Dendritic cell treated with granulocyte-macrophage colony-stimulating factor and Interleukin-4, amounts not matched to agents 40 ng/mL and 50 ng/mL, for 4 days (primary cell): Measurements from ENCODE around the gene METRNL.
A peak's percentile ranks its signal among the peaks of the same experiment; 100 is the strongest.

ENCODE experiments used
- H3K27ac Mint-ChIP-seq: one replicate; pipeline ENCODE4 v1.8.0; 2022; ENCODE audit warnings: mild to moderate bottlenecking, mixed read lengths
- H3K27me3 Mint-ChIP-seq: one replicate; pipeline ENCODE4 v1.8.0; 2022; ENCODE audit warnings: mild to moderate bottlenecking, mixed read lengths
- H3K36me3 Mint-ChIP-seq: one replicate; pipeline ENCODE4 v1.8.0; 2022; ENCODE audit warnings: low read depth, mixed read lengths
- H3K4me1 Mint-ChIP-seq: one replicate; pipeline ENCODE4 v1.8.0; 2022; ENCODE audit warnings: low read depth, mixed read lengths
- H3K4me3 Mint-ChIP-seq: one replicate; pipeline ENCODE4 v1.8.0; 2022; ENCODE audit warnings: mild to moderate bottlenecking, moderate library complexity, mixed read lengths
- H3K9me3 Mint-ChIP-seq: one replicate; pipeline ENCODE4 v1.8.0; 2022; ENCODE audit warnings: mixed read lengths
- intact Hi-C: fragments of 100-400 bp; cut with micrococcal nuclease; formaldehyde crosslinking; loops from one replicate; pipeline ENCODE4 v1.15.0; 2022

METRNL gene

DNA sequence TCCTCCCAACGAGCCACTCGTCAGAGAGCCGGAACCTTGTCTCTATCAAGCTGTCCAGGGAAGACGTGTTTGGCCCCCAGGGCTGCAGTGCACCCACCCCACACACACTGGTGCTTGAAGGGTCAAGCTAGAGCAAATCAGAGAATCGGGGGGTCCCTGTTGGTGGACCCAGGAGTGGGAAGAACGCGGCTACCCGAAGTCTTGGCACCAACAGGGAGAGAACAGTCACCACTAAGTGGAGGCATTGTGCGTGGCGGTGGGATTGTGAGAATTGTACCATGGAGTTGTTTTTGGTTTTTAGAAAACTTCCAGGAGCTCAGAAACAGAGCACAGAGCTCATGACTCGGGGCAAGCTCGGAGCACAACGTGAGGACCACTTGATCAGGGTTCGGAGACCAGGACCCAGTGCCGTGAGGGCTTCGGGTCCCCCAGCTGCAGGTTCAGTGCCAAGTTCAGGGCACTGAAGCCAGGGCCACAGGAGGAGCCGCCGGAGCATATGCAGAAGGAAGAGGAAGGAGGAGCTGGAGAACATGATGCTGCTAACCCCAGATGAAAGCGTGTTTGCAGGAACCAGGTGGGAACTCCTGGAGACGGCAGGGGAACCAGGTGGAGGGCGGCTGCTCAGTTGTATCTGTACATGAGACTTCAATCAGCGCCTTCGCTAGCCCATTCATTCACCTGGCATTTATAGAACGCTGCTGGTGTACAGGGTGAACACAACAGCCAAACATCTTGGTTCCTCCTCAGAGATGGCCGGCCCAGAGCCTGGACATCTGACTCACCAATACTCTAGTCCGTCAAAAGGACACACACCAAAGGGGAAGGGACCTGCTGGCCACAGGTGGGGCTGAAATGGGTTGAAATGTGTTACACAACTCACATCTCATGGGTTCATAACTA lies 42.8 kb downstream of the METRNL start:
- peak overlapping the region; percentile 24 for H3K4me3 Mint-ChIP-seq
- H3K36me3 Mint-ChIP-seq: no peaks in the 10 kb centered on the region
- intact Hi-C loops: no loop called here
- peak overlapping the region; percentile 65 for H3K27ac Mint-ChIP-seq
- peaks cover 90% of the 10 kb centered on the region for H3K4me1 Mint-ChIP-seq
- H3K27me3 Mint-ChIP-seq: peaks cover 28% of the 10 kb centered on the region
- H3K9me3 Mint-ChIP-seq: no peaks in the 10 kb centered on the region

DNA sequence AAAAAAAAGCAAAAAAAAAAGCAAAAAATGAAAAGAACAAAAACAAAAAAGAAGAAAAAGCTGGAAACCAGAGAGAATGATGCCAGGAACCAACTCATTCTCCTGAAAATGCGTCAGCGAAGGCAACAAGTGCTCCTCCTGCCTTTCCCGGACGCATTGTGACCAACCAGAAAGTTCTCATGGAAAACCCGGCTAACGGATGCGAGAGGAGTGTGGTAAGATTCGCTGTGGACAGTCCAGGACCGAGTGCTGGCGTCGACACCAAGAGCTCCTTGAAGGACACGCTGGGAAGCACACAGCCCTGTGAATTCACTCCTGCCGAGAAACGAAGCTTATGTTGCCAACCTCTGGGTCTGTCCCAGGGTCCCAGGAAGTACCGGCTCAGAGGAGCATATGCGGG lies 43.4 kb downstream of the METRNL start:
- intact Hi-C loops: no loop called here
- peaks cover 93% of the 10 kb centered on the region for H3K4me1 Mint-ChIP-seq
- H3K27me3 Mint-ChIP-seq: peaks cover 29% of the 10 kb centered on the region
- H3K27ac Mint-ChIP-seq: peak overlapping the region; percentile 65
- no peaks in the 10 kb centered on the region for H3K9me3 Mint-ChIP-seq
- H3K36me3 Mint-ChIP-seq: no peaks in the 10 kb centered on the region
- peak overlapping the region; percentile 24 for H3K4me3 Mint-ChIP-seq

DNA sequence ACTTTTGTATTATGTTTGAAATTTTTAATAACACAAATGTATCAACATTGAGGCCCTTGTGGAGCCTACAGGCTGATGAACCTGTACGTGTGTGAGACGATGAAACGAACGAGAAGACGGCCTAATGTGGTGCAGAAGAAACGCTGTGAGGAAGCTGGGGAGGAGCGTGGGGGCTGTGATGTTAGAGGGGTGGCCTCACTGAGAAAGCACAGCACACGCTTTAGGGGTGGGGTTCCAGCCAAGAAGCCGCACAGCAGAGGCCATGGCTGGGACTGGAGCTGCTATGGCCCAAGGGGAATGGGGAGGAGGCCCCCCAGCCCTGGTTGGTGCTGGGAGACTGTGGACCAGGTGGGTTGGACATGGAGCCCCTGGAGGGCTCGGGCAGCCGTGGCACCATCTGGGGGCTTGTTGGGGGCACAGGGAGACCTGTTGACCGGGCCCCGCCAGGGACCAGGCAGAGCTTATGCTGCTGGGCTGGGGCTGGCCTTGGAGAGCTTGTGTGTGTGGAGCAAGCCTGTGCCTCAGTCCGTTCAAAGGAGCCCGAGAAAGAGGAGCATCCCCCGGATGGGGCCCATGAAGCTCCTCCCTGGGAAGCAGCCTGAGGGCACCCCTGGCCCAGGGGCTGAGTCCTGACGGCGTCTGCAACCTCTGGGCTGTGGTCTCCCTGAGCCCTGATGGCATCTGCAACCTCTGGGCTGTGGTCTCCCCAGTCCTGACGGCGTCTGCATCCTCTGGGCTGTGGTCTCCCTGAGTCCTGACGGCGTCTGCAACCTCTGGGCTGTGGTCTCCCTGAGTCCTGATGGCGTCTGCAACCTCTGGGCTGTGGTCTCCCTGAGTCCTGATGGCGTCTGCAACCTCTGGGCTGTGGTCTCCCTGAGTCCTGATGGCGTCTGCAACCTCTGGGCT lies 44.7 kb downstream of the METRNL start:
- intact Hi-C loops: no loop called here
- peaks cover 93% of the 10 kb centered on the region for H3K4me1 Mint-ChIP-seq
- H3K9me3 Mint-ChIP-seq: no peaks in the 10 kb centered on the region
- no peaks in the 10 kb centered on the region for H3K36me3 Mint-ChIP-seq
- peak overlapping the region; percentile 90 for H3K27ac Mint-ChIP-seq
- peak overlapping the region; percentile 61 for H3K4me3 Mint-ChIP-seq
- H3K27me3 Mint-ChIP-seq: peaks cover 31% of the 10 kb centered on the region

DNA sequence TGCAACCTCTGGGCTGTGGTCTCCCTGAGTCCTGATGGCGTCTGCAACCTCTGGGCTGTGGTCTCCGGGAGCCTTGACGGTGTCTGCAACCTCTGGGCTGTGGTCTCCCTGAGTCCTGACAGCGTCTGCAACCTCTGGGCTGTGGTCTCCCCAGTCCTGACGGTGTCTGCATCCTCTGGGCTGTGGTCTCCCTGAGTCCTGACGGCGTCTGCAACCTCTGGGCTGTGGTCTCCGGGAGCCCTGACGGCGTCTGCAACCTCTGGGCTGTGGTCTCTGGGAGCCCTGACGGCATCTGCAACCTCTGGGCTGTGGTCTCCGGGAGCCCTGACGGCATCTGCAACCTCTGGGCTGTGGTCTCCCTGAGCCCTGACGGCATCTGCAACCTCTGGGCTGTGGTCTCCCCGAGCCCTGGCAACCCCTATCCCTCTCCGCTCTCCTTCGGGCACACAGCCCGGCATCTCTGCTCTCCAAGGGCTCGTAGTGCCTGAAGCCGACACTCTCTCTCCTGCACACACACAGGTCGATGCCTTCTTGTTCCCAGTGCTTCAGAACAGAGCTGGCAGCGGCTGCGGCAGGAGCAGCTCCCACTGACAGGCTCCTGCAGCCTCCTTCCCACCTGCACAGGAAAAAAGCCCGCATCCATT lies 45.6 kb downstream of the METRNL start:
- no peaks in the 10 kb centered on the region for H3K36me3 Mint-ChIP-seq
- peak overlapping the region; percentile 90 for H3K27ac Mint-ChIP-seq
- peak overlapping the region; percentile 61 for H3K4me3 Mint-ChIP-seq
- H3K9me3 Mint-ChIP-seq: no peaks in the 10 kb centered on the region
- peaks cover 28% of the 10 kb centered on the region for H3K27me3 Mint-ChIP-seq
- H3K4me1 Mint-ChIP-seq: peaks cover 92% of the 10 kb centered on the region
- intact Hi-C loops: loop anchor here (1.0 kb wide), 1 partner anchor 30 kb away; no protein-coding TSS in a partner anchor

DNA sequence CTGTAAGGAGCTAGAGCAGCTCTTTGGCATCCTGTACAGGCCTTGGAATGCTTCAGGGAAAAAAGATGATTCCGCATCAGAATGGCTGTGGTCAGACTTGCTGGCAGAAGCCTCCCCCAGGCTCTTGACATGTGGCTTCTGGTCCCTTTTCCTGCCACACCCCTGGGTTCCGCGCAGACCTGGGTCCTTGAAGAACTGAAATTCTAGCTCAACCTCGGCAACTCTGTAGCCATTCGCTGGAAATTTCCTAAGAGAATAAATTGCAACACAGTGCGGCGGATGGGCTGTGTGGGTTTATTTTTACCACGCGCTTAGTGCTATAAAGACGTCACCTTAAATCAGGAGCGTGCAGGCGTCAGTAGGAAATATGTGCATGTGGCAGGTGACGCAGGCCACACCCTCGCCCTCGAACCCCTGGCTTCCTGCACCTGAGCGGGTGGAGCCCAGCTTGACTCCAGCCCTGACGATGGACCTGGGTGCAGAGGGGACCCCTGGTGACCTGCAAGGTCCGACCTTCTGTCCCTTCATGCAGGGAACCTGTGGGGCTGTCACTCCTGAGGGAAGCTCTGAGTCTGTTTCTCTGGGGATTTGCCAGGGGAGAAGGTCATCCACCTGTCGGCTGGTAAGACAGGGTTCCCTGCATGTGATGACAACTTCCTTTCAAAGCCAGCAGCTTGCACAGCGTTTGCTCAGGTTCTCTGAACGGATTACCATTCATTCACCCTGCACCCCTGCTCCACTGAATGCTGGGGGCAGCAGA lies 46.3 kb downstream of the METRNL start:
- peaks cover 24% of the 10 kb centered on the region for H3K27me3 Mint-ChIP-seq
- H3K4me3 Mint-ChIP-seq: peak overlapping the region; percentile 61

DNA sequence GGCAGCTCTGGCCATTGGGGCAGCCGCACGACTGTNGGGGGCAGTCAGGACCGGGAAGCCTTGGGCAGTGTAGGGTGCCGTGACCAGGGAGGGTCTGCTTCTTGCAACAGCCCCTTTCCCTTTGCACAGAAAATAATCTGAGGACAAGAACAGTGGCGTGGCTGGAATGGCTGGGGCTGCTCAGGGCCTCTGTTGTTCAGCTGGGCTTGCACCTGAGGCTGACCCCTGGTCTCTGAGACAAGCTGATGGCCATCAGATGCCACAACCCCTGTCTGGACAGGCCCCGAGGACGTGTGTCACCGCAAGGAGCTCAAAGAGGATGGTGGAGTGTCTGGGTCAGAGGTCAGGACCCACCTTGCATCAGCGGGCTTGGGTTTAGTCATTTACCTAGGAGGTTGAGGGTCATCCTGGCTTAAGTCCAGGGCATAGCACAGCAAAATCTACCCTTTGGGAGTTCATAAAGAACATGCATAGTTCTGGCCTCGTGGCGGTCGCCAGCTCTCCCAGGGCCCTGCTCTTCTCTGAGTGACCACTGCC lies 46.9 kb downstream of the METRNL start:
- peaks cover 85% of the 10 kb centered on the region for H3K4me1 Mint-ChIP-seq
- peaks cover 26% of the 10 kb centered on the region for H3K27me3 Mint-ChIP-seq
- peak overlapping the region; percentile 90 for H3K27ac Mint-ChIP-seq
- H3K36me3 Mint-ChIP-seq: no peaks in the 10 kb centered on the region
- no peaks in the 10 kb centered on the region for H3K9me3 Mint-ChIP-seq
- intact Hi-C loops: no loop called here
- H3K4me3 Mint-ChIP-seq: no peak overlapping the region

More for the DNA sequence above, 46.3 kb downstream of the METRNL start:
- Mint-ChIP-seq H3K9me3 (no peaks in the 10 kb centered on the region), H3K27ac (peak overlapping the region; percentile 90), H3K4me1 (peaks cover 85% of the 10 kb centered on the region), H3K36me3 (no peaks in the 10 kb centered on the region)
- intact Hi-C loops: loop anchor here (1.0 kb wide), 1 partner anchor 30 kb away; no protein-coding TSS in a partner anchor

DNA sequence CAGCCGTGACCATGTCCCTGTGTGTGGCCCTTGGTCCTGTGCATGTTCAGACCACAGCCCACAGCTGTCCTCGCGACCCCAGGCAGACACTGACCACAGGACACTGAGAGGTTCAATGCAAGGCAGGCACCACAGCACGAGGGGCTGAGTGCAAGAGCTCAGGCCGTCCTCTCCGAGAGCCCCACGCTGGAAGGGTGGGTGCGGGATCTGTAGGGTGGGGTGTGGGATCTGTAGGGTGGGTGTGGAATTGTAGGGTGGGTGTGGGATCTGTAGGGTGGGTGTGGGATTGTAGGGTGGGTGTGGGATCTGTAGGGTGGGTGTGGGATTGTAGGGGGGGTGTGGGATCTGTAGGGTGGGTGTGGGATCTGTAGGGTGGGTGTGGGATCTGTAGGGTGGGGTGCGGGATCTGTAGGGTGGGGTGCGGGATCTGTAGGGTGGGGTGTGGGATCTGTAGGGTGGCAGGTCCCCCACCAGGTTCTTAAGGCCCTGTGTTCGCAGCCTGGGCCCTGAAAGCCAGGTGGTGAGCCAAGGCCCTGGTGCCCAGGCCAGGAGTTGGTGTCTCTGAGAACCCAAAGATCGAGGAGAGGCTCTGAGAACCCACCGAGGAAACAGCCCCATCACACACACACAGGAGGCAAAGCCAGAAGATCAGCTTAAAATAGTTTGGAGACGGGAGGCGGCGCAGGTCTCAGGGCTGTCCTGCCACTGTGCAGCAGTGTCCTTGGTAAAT lies 48.2 kb downstream of the METRNL start:
- H3K36me3 Mint-ChIP-seq: no peaks in the 10 kb centered on the region
- H3K27ac Mint-ChIP-seq: peak overlapping the region; percentile 90
- H3K4me1 Mint-ChIP-seq: peaks cover 85% of the 10 kb centered on the region
- intact Hi-C loops: no loop called here
- no peak overlapping the region for H3K4me3 Mint-ChIP-seq
- H3K27me3 Mint-ChIP-seq: peaks cover 28% of the 10 kb centered on the region
- no peaks in the 10 kb centered on the region for H3K9me3 Mint-ChIP-seq

DNA sequence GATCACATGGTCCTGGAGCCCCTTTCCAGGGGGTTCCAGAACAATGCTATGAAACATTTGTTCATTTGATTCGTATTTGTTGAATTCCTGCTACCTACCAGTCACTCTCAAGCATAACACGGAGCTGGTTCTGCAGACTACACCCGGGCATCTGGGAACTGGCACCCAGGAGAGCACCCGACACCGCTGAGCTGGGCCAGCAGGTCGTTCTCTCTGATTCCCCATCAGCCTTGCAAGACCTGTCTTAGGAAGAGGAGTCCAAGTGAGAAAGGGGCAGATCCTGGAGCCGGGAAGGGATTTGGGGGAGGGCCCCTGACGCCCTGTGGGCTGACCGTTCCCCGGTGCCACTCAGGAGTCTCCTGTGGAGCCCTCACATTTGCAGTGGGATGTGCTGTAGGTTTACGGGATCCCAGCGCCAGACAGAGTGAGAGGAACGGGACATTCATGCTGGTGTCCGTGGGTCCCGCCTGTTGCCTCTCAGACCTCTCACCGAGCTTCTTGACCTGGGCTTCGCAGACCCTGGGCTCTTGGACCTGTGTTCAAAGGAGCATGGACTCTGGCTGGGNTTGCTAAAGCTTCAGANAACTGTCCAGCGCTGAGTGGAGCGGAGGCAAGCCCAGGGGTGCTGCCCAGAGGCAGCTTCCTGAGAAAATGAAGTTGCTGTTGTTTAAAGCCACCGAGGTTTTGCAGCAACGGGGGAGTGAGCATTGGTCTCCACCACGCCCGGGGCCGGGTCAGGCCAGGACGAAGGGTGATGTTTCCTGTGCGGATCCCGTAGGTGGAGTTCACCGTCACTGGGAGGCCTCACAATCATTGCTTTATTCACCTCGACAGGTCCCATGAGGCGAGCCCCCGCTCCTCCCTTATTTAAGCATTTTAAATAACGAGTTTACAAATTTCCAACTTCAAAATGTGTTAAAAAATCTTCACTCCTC lies 49.2 kb downstream of the METRNL start:
- intact Hi-C loops: no loop called here
- Mint-ChIP-seq H3K36me3 (no peaks in the 10 kb centered on the region), H3K4me1 (peaks cover 78% of the 10 kb centered on the region), H3K27me3 (peaks cover 29% of the 10 kb centered on the region), H3K4me3 (no peak overlapping the region), H3K27ac (peak overlapping the region; percentile 90), H3K9me3 (no peaks in the 10 kb centered on the region)

DNA sequence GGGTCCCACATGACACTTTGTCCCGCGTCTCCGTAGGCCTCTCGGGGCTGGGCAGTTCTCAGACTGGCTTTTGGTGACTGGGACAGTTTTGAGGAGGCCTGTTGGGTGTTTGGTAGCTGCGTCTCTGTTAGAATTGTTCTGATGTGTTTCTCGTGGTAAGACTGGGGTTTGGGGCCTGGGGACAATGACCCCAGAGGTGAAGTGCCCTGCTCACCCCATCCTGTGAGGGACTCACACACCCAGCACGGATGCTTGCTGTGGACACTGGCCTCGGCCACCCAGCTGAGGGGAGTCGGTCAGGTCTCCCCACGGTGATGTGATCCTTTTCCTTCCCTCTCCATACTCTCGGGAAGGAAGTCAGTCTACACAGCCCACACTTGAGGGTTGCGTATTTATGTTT lies 50.3 kb downstream of the METRNL start:
- no peaks in the 10 kb centered on the region for H3K9me3 Mint-ChIP-seq
- H3K4me3 Mint-ChIP-seq: no peak overlapping the region
- no peaks in the 10 kb centered on the region for H3K36me3 Mint-ChIP-seq
- peaks cover 32% of the 10 kb centered on the region for H3K27me3 Mint-ChIP-seq
- peak overlapping the region; percentile 18 for H3K27ac Mint-ChIP-seq
- intact Hi-C loops: no loop called here
- H3K4me1 Mint-ChIP-seq: peaks cover 70% of the 10 kb centered on the region

DNA sequence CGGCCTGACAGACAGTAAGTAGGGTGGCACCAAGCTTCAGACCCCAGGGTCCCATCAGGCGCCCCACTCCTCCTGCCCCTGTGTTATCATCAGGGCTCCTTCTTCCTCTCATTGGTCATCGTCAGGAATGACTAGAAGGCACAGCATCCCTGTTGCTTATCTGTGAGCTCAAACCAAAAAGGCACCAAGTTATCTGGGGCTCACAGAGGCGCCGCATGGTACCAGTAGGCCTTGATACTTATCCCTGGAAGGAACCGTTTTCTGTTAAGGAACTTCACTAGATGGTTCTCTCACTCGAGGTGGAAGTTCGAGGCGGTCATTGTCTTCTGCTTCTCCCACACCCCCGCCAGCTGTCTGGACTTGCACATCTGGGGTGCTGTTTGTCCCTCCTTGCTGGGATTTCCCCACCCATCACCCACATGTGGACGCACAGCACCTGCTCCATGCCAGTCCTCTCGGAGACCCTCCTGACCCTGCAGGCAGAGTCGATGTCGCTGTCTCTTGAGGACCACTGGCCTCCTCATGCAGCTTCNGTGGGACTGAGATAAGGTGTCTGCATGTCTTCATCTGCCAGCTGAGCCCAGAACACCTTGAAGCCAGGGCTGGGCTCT lies 52.1 kb downstream of the METRNL start:
- Mint-ChIP-seq H3K36me3 (no peaks in the 10 kb centered on the region), H3K4me1 (peaks cover 52% of the 10 kb centered on the region), H3K27ac (peak overlapping the region; percentile 66), H3K9me3 (no peaks in the 10 kb centered on the region), H3K27me3 (peaks cover 33% of the 10 kb centered on the region), H3K4me3 (no peak overlapping the region)
- intact Hi-C loops: no loop called here

DNA sequence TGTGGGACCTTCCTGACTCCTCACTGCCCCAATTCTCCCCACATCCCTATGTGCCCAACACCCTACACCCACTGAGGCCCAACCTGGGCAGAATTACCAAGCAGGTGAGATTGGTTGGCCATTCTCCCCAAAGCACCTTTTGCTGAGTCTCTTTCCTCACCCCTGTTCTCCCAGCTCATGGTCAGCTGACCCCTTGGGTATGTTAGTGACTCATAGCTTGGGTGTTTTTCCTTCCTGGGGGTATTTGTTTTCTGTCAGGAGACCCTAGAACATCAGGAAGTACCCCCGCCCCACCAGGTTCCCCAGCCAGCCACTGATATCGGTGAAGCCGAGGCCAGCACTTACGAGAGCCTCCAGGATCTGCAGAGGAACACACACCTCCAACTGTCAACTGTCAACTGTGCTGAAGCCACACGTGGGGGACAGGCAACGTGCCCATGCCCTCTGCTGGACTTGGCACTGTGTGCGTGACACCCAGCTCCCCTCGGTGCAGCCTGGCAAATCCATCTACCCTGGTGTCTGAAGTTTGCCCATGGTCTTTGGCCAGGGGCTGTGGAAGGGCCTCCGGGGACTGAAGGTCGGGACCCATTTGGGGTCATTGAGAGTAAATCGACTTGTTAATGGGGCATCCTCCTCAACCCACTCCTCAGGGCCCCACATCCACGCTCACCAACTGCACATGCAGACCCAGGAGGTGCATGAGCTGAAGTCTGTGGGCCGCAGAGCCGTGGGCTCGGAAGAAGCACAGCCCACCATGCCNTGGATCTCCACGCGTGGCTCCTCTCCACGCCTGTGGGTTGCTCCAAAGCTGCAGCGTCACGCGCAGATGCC lies 53.1 kb downstream of the METRNL start:
- H3K4me3 Mint-ChIP-seq: no peak overlapping the region
- peaks cover 34% of the 10 kb centered on the region for H3K27me3 Mint-ChIP-seq
- H3K36me3 Mint-ChIP-seq: no peaks in the 10 kb centered on the region
- H3K27ac Mint-ChIP-seq: peak overlapping the region; percentile 66
- peaks cover 52% of the 10 kb centered on the region for H3K4me1 Mint-ChIP-seq
- intact Hi-C loops: no loop called here
- H3K9me3 Mint-ChIP-seq: no peaks in the 10 kb centered on the region
